NCI-H1048 (cell line): ENCODE results near the gene GRAMD4.

Experiments
- DNase-seq: peaks from one replicate; lab custom pipeline; 2025; lab: John Stamatoyannopoulos, UW

GRAMD4 gene

GRCh38 chr22:46673205-46673604 is 53.0 kb downstream of the GRAMD4 start:
- no peak for DNase-seq

DNA sequence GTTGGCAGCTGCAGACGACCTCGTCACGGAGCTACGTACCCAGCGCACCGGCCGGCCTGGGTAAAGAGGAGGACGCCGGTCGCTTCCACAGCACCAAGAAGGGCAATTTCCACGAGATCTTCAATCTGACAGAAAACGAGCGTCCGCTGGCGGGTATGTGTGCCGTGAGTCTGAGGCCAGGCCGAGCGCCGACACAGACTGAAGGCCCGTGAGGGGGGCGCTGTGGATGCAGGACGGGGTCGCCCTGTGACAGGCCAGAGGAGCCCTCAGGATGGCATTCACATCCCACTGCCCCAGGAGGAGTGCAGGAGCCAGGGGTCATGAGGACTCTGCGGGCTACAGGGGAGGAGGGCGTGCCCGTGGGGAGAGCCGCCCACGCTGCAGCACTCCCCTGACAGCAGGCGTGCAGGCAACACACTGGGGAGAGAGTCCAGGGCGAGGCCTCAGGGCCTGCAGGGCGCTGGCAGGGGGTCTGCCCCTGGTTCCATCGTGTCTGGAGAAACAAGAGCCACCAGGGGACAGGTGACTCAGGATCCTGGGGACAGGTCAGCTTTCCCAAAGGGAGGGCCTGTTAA is 53.6 kb downstream of the GRAMD4 start:
- DNase-seq, result no peak

DNA sequence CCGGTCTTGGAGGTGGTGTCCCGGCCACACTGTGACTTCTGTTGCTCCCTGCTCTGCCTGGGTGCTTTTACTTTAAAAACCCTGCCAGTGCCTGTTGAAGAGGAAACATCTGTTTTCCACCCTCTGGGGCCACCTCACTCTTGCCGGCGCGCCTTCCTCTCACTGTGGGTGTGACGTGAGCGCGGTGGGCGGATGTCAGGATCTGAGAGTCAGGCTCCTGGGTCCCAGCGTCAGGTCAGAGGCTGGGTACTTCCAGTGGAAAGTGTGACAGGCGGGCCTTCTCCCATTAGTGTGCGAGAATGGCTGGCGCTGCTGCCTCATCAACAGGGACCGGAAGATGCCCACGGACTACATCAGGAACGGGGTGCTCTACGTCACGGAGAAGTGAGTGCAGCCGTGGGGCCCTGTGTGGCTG is 54.2 kb downstream of the GRAMD4 start:
- DNase-seq, result no peak

DNA sequence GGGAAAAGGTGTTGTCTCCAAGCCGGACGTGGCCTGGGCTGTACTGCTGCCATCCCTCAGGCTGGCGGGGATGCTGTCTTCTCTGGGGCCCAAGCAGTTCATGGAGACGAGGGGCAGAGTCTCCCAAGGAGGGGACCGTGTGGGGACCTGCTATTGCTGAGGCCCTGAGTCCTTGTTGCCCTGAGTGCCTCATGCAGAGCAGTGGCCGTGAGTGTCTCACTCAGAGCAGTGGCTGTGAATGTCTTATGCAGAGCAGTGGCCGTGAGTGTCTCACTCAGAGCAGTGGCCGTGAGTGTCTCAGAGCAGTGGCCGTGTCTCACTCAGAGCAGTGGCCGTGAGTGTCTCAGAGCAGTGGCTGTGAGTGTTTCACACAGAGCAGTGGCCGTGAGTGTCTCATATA is 54.7 kb downstream of the GRAMD4 start:
- no peak for DNase-seq

DNA sequence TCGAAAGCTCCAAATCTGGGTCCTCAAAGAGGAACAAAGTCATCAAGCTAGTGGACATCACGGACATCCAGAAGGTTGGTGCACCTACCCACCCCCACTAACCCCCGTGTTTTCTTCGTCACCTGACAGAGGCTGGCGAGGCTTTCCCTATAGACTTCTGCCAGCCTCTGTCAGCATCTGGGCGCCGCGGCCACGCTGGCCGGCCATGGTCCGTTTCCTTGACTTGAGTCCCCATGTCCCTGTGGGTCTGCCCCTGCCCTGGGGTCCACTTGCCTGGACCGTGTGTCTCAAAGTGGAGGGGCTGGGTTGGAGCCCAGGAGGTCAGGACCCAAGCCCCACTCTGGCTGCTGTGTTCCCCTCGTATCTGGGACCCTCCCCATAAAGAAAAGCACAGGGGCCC is 55.3 kb downstream of the GRAMD4 start:
- no peak for DNase-seq

- no peak for DNase-seq
Measured at GRCh38 chr22:46675938-46676337, 55.8 kb downstream of the GRAMD4 start.

DNA sequence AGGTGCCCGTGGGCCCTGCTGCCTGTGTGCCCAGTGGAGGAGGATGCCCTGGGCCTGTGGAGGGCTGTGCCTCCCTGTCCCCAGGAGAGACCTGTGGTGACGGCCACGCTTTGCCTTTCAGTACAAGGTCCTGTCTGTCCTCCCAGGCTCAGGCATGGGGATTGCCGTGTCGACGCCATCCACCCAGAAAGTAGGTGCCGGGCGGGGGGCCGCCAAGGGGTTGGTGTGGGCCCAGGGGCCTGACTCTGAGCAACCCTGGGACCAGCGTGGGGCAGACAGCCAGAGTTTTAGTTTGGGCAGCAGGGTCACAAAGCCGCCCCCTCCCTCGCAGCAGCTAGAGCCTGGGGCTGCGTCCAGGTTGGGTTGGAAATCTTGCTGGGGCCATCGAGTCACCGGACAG is 56.3 kb downstream of the GRAMD4 start:
- DNase-seq, result no peak

GRCh38 chr22:46676881-46677280 is 56.7 kb downstream of the GRAMD4 start:
- no peak for DNase-seq

- no peak for DNase-seq
Measured at GRCh38 chr22:46677323-46678002, 57.3 kb downstream of the GRAMD4 start.

- no peak for DNase-seq
Measured at GRCh38 chr22:46678003-46678657, 57.9 kb downstream of the GRAMD4 start.

DNA sequence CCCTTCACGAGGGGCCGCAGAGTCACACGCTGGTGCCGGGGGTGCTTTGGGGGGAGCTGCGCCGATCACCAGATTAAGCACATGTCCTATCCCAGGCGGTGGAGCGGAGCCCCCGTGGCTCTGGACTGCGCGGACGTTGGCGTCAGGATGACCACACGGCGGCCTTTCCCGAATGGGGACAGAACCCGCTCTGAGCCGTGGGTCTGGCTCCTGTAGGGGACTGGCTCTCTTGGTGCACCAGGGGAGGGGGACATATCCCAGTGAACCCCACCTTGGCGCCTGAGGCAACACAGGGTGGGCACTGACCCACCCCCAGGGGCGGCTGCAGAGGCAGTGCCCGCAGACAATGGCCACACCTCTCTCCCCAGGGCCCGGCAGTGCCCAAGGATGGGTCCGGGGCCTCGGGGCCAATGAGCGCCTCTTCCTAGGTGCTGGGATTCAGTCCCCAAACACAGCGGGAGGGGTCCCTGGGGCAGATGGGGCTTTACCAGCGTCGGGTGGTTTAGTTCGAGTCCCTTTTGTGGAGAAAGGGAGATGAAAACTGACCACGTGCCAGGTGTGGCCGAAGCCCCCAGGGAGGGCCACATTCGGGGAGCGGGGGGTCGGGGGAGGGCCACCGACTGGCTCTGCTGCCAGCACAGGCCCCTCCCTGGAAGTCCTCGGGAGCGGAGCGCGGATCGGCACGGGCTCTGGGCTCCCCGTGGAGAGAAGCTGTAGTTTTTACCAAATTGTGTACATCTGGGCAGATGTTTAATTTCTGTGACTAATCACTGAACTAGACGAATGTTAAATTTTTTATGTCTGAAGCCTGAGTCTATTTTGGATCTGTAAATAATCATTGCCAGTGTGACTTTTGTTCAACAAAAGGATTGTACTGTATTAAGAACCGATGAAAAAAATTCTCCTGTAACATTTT is 58.9 kb downstream of the GRAMD4 start:
- no peak for DNase-seq

DNA sequence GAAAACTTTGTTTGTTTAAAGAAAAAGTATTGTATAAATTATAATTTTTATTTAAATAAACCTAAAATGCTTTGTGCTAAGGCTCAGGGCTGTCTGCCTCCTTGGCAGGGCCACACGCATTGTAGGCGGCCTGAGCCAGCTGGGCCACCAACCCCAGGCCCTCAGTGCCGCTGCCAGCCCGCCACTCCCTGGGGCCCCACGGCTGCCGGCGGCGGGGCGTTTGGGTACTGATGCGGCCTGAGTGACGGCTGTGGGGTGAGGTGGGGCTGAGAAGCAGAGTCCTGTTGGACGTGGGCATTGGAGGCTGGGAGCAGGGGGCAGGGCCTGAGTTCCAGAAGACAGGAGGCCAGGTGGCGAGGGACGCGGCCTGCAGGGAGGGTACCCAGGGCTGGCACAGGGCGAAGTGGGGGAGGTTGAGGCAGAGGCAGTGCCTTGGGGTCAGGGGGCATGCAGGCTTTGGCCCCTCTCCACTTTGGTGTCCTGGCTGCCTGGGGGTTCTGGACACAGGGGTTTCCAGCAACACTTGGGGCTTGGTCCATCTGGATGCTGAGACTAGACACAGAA is 59.6 kb downstream of the GRAMD4 start:
- no peak for DNase-seq

GRCh38 chr22:46681010-46681409 is 60.8 kb downstream of the GRAMD4 start:
- DNase-seq, result no peak

GRCh38 chr22:46682011-46682731 is 62.0 kb downstream of the GRAMD4 start:
- DNase-seq, result no peak

DNA sequence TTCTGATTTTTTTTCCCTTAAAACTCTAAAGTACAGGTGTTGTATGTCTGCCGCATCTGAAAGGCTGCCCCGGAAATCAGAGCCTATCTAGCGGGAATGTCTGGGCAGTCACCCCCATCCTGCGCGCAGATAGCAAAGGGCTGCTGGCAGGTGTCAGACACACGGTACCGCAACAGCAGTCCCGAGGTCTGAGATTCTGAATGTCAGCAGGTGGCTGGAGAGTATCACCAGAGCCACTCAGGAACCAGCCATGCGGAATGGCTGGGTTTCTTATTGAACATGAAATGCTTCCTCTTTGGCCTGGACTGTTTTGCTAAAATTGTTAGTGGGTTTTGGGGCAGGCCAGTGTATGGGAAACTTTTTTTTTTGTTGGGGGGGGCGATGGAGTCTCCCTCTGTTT is 64.5 kb downstream of the GRAMD4 start:
- DNase-seq, result no peak

GRCh38 chr22:46686221-46687047 is 66.2 kb downstream of the GRAMD4 start:
- DNase-seq, result no peak

GRCh38 chr22:46687048-46687444 is 66.9 kb downstream of the GRAMD4 start:
- no peak for DNase-seq

DNA sequence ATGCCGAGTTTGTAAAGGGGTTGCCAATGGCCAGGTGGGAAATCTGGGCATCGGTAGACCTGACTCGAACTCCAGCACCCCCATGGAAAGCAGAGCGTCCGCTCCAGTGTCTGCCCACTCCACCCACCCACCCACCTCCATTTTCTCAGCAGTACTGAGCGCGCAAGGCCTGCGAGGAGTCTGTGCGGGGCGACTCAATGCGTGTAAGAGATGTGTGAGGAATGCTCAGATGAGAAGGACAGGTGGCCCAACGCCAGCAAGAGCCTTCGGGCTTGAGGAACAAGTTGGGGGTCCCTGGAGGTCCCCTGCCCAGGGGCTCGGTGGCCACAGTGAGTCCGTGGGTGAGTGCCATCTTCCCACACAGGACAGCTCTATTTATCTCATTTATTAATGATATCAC is 67.3 kb downstream of the GRAMD4 start:
- no peak for DNase-seq

GRCh38 chr22:46688949-46689348 is 68.8 kb downstream of the GRAMD4 start:
- no peak for DNase-seq

DNA sequence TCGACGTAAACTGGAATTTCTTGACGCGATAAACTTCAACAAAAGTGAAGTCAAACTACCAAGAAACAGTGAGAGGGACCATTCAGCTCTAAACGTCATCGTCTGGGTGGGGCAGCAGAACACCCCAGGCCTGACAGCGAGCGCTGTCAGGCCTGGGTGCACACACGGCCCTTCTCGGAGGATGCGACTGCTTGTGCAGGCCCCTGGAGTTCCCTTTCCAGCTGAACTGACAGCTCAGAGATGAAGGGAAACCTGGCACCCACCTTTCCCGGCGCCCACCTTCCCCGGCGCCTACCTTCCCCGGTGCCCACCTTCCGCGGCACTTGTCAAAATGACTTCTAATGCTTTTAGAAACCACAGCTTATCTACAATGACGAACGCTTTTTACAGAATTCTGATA is 70.0 kb downstream of the GRAMD4 start:
- no peak for DNase-seq

DNA sequence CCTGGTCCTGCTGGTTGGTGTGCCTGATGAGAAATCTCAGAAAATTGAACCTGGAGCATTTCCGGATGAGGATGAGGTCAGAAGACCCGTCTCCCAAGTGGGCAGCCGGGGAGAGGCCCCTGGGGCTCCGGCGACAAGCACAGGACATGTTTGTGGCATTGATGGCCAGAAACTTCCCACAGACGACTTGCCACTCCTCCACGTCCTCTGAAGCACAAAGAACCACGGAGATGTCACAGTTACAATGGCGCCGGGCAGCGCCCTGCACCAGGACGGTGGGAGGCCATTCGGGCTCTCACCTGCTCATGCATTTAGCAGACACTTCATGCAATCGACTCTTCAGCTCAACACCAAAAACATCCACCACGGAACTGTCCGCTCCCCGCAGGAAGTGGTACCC is 71.4 kb downstream of the GRAMD4 start:
- no peak for DNase-seq
